Osteoblast (primary cell): ENCODE results near the gene RAD9B. TPM values are rescaled to one million over a fixed set of nuclear protein-coding genes. Genes with fewer than 3 reads are reported as not detected.
"Not testable (repeated sequence)": the region's sequence is repeated elsewhere in the genome, so short reads cannot be mapped to it uniquely, and the experiment has no call there.

Experiments used
- DNase-seq: peaks from one replicate; pipeline ENCODE4 v3.0.0; 2011; ENCODE audit warnings: low spot score, mixed read lengths; ENCODE audit not compliant: insufficient read length; ENCODE audit errors: missing footprints
- H2AFZ ChIP-seq: 2 replicates; pipeline ENCODE4 v1.6.0; 2011; ENCODE audit warnings: mild to moderate bottlenecking, low read length
- H3K27ac ChIP-seq: 2 replicates; pipeline ENCODE4 v1.5.1; 2011; ENCODE audit warnings: mild to moderate bottlenecking, low read depth, low read length, moderate library complexity
- H3K27me3 ChIP-seq: 2 replicates; pipeline ENCODE4 v1.6.0; 2012; ENCODE audit warnings: mild to moderate bottlenecking, control low read depth, inconsistent platforms, low read length, moderate library complexity; ENCODE audit not compliant: insufficient read depth
- H3K36me3 ChIP-seq: 2 replicates; pipeline ENCODE4 v1.5.1; 2011; ENCODE audit warnings: mild to moderate bottlenecking, low read length, control low read depth, moderate library complexity; ENCODE audit not compliant: insufficient read depth
- H3K4me1 ChIP-seq: 2 replicates; pipeline ENCODE4 v1.5.1; 2011; ENCODE audit warnings: mild to moderate bottlenecking, low read length, control low read depth, moderate library complexity; ENCODE audit not compliant: insufficient read depth
- H3K4me2 ChIP-seq: 2 replicates; pipeline ENCODE4 v1.6.0; 2011; ENCODE audit warnings: mild to moderate bottlenecking, low read length; ENCODE audit not compliant: insufficient read depth
- H3K4me3 ChIP-seq: fragments of 200-600 bp; sonication (generic); 3 replicates; pipeline ENCODE4 v1.5.1; 2012; ENCODE audit warnings: mild to moderate bottlenecking, low read length, inconsistent platforms; ENCODE audit not compliant: insufficient read depth
- H3K79me2 ChIP-seq: 2 replicates; pipeline ENCODE4 v1.6.0; 2012; ENCODE audit warnings: mild to moderate bottlenecking, low read length, control low read depth, inconsistent platforms; ENCODE audit not compliant: insufficient read depth
- H3K9me3 ChIP-seq: 2 replicates; pipeline ENCODE4 v1.5.1; 2011; ENCODE audit warnings: low read depth, low read length, control low read depth
- H4K20me1 ChIP-seq: 2 replicates; pipeline ENCODE4 v1.6.0; 2012; ENCODE audit warnings: mild to moderate bottlenecking, low read length, control low read depth; ENCODE audit not compliant: insufficient read depth
- total RNA-seq: library from RNA; depleted of rRNA; stranded (reverse); fragments of >200 nt; gene quantifications from 2 replicates; pipeline ENCODE4 v1.2.3, GENCODE V29; 2012
- TF ChIP-seq, protein P1 (sequence below): IDR thresholded peaks from 2 replicates; pipeline ENCODE4 v1.5.1; 2011; ENCODE audit warnings: mild to moderate bottlenecking, low read depth, low read length, moderate library complexity; ENCODE audit errors: extremely low read depth

RAD9B gene
- total RNA-seq, 1 donor, result 0.36 TPM

DNA sequence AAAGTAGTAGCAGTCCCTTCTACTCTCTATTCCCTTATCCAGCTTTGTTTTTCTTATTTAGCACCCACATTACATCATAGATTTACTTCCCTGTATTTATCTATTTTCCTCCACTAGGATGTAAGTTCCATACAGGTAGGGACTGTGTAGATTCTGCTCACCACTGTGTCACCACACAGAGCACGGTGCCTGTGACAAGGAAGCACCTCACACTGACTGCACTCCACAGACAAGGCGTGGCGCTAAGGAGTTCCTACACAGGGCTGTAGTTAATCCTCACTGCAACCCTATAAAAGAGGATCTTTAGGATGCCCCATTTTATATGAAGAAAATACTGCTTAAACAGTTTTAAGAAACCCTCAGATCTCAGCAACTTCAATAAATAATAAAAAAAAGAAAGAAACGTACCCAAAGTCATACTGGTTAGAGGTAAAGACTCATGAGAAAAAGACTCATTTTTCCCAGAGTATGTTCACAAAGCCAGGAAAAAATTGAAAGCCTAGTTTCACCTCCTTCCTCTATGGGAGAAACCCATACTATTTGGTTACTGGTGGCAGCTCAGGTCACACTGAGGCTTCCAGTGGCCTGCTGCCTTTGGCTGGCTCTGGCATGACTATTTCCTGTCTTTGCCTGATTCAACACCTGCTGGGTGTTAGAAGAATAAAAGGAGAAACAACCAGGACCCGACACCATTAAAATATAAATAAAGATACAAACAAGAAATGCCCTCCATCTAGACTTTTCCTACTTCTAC, 36.9 kb downstream of the RAD9B start:
- no peak overlapping the region for H3K27ac ChIP-seq
- no peak overlapping the region for H3K4me3 ChIP-seq
- H3K4me2 ChIP-seq, result no peak overlapping the region
- no peaks in the 10 kb centered on the region for H3K9me3 ChIP-seq
- TF ChIP-seq, protein P1, sequence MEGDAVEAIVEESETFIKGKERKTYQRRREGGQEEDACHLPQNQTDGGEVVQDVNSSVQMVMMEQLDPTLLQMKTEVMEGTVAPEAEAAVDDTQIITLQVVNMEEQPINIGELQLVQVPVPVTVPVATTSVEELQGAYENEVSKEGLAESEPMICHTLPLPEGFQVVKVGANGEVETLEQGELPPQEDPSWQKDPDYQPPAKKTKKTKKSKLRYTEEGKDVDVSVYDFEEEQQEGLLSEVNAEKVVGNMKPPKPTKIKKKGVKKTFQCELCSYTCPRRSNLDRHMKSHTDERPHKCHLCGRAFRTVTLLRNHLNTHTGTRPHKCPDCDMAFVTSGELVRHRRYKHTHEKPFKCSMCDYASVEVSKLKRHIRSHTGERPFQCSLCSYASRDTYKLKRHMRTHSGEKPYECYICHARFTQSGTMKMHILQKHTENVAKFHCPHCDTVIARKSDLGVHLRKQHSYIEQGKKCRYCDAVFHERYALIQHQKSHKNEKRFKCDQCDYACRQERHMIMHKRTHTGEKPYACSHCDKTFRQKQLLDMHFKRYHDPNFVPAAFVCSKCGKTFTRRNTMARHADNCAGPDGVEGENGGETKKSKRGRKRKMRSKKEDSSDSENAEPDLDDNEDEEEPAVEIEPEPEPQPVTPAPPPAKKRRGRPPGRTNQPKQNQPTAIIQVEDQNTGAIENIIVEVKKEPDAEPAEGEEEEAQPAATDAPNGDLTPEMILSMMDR, result no peak
- H3K79me2 ChIP-seq, result no peaks in the 10 kb centered on the region
- no peak overlapping the region for H2AFZ ChIP-seq
- no peaks in the 10 kb centered on the region for H3K27me3 ChIP-seq
- H4K20me1 ChIP-seq, result peaks cover 10% of the 10 kb centered on the region
- DNase-seq, result peak; percentile 25
- peaks cover 5% of the 10 kb centered on the region for H3K4me1 ChIP-seq
- H3K36me3 ChIP-seq, result peaks cover 15% of the 10 kb centered on the region

DNA sequence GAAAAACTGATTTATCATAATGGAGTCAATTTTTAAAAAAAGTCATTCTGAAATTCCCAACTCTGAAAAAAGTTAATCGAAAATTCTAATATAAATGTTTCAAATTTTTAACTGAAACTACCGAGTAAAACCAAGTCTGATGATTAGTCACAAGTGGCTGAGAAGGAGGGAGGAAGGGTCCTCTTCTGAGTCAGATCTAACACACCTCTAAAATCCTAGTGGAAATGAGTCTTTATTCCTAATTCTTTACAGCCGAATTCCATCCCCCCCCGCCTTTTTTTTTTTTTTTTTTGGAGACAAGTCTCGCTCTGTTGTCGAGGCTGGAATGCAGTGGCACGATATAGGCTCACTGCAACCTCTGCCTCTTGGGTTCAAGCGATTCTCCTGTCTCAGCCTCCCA, 37.9 kb downstream of the RAD9B start:
- Histone ChIP-seq H3K27ac (no peak overlapping the region), H2AFZ (no peak overlapping the region)
- no peak for DNase-seq

GRCh38 chr12:110543252-110543959, 41.3 kb downstream of the RAD9B start:
- DNase-seq, result peak; percentile 30
- Histone ChIP-seq H4K20me1 (peaks cover 30% of the 10 kb centered on the region), H3K4me3 (no peak overlapping the region), H2AFZ (no peak overlapping the region), H3K36me3 (peaks cover 6% of the 10 kb centered on the region), H3K4me1 (peaks cover 19% of the 10 kb centered on the region), H3K4me2 (no peak overlapping the region), H3K9me3 (no peaks in the 10 kb centered on the region), H3K79me2 (no peaks in the 10 kb centered on the region), H3K27ac (no peak overlapping the region), H3K27me3 (no peaks in the 10 kb centered on the region)
- TF ChIP-seq, protein P1, result no peak

More for the DNA sequence above, 37.9 kb downstream of the RAD9B start:
- Histone ChIP-seq H3K4me2 (no peak overlapping the region), H4K20me1 (peaks cover 10% of the 10 kb centered on the region), H3K79me2 (no peaks in the 10 kb centered on the region), H3K4me3 (no peak overlapping the region), H3K9me3 (no peaks in the 10 kb centered on the region), H3K36me3 (peaks cover 15% of the 10 kb centered on the region), H3K27me3 (no peaks in the 10 kb centered on the region), H3K4me1 (peaks cover 5% of the 10 kb centered on the region)
- TF ChIP-seq, protein P1, result no peak

DNA sequence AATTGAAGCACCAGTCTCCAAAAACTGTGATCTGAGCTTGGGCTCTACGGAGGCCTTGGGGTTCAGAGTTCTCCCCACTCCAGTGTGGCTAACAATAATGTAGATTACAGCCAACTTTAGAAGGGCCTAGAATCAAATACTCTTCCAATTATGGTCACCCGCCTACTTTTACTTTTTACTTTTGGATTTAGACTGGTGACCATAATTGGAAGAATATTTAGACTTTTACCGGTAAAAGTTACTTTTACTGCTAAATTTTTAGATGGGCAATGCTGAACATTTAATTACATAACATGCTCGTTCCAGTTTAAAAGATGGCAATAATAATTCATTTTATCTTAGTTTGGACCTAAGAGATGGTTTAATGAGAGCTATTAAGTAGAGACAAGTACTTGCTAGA, 41.8 kb downstream of the RAD9B start:
- H3K4me2 ChIP-seq, result no peak overlapping the region

GRCh38 chr12:110545259-110545658, 43.1 kb downstream of the RAD9B start:
- H2AFZ ChIP-seq, H3K27me3 ChIP-seq, H3K79me2 ChIP-seq, H3K36me3 ChIP-seq, H3K4me2 ChIP-seq, H3K27ac ChIP-seq, H3K9me3 ChIP-seq, H3K4me3 ChIP-seq: not testable (repeated sequence)
- peaks cover 33% of the 10 kb centered on the region for H4K20me1 ChIP-seq
- peak; percentile 32 for DNase-seq
- peaks cover 24% of the 10 kb centered on the region for H3K4me1 ChIP-seq

More for the DNA sequence above, 41.8 kb downstream of the RAD9B start:
- DNase-seq, result no peak
- Histone ChIP-seq H4K20me1 (peaks cover 29% of the 10 kb centered on the region), H3K9me3 (no peaks in the 10 kb centered on the region), H3K36me3 (peaks cover under 1% of the 10 kb centered on the region), H3K27ac (no peak overlapping the region), H3K4me3 (no peak overlapping the region), H3K4me1 (peaks cover 21% of the 10 kb centered on the region), H3K27me3 (no peaks in the 10 kb centered on the region), H3K79me2 (no peaks in the 10 kb centered on the region), H2AFZ (no peak overlapping the region)
- TF ChIP-seq, protein P1, result no peak
